Measurements from ENCODE around the gene C1QTNF8. TPM values are rescaled to one million over a fixed set of nuclear protein-coding genes. Genes with fewer than 3 reads are reported as not detected.

Gene C1QTNF8
- not detected for total RNA-seq

GRCh38 chr16:1096169-1097082 lies at the start of gene C1QTNF8:
TSS of gene C1QTNF8 (minus strand) at chr16:1096244. CDS start at chr16:1094922, 1,322 bp downstream.
- H3K36me3 ChIP-seq, result no peaks in the 10 kb centered on the region
- no peak for DNase-seq
- no peak within 1 kb of the TSS for H3K4me3 ChIP-seq
- no peaks in the 10 kb centered on the region for H3K9me3 ChIP-seq
- peaks cover 0 to 9% of the 10 kb centered on the region in 2 donors for H3K27me3 ChIP-seq
- peaks cover 0 to 19% (median 0%) of the 10 kb centered on the region in 4 donors for H3K4me1 ChIP-seq
- no peak within 1 kb of the TSS for H3K27ac ChIP-seq
- TF ChIP-seq POLR2A (IDR thresholded peaks at IDR 0.05) (no peak), CTCF (IDR thresholded peaks at IDR 0.05) (no peak)

- no peak overlapping the region for H3K27ac ChIP-seq
- no peaks in the 10 kb centered on the region for H3K27me3 ChIP-seq
- no peaks in the 10 kb centered on the region for H3K36me3 ChIP-seq
- no peak for DNase-seq
- TF ChIP-seq POLR2A (IDR thresholded peaks at IDR 0.05) (no peak), CTCF (IDR thresholded peaks at IDR 0.05) (no peak)
- H3K9me3 ChIP-seq, result no peaks in the 10 kb centered on the region
- no peaks in the 10 kb centered on the region for H3K4me1 ChIP-seq
- H3K4me3 ChIP-seq, result no peak overlapping the region
These were observed 49.5 kb upstream of the C1QTNF8 start for GRCh38 chr16:1145383-1146100.

GRCh38 chr16:1144476-1145382 lies 48.7 kb upstream of the C1QTNF8 start:
- TF ChIP-seq POLR2A (IDR thresholded peaks at IDR 0.05) (no peak), CTCF (IDR thresholded peaks at IDR 0.05) (no peak)
- Histone ChIP-seq H3K4me1 (no peaks in the 10 kb centered on the region), H3K27ac (no peak overlapping the region), H3K36me3 (no peaks in the 10 kb centered on the region), H3K4me3 (no peak overlapping the region), H3K9me3 (no peaks in the 10 kb centered on the region), H3K27me3 (no peaks in the 10 kb centered on the region)
- no peak for DNase-seq

GRCh38 chr16:1143761-1144450 lies 47.9 kb upstream of the C1QTNF8 start:
- Histone ChIP-seq H3K4me1 (no peaks in the 10 kb centered on the region), H3K4me3 (no peak overlapping the region), H3K27ac (no peak overlapping the region), H3K9me3 (no peaks in the 10 kb centered on the region), H3K27me3 (no peaks in the 10 kb centered on the region), H3K36me3 (no peaks in the 10 kb centered on the region)
- DNase-seq, result no peak
- TF ChIP-seq POLR2A (IDR thresholded peaks at IDR 0.05), result no peak
- no peak for TF ChIP-seq CTCF (IDR thresholded peaks at IDR 0.05)

GRCh38 chr16:1142911-1143310 lies 46.9 kb upstream of the C1QTNF8 start:
- H3K4me1 ChIP-seq, result no peaks in the 10 kb centered on the region
- H3K36me3 ChIP-seq, result no peaks in the 10 kb centered on the region
- no peaks in the 10 kb centered on the region for H3K27me3 ChIP-seq
- DNase-seq, result no peak
- no peak overlapping the region for H3K27ac ChIP-seq
- H3K4me3 ChIP-seq, result no peak overlapping the region
- TF ChIP-seq POLR2A (IDR thresholded peaks at IDR 0.05) (no peak), CTCF (IDR thresholded peaks at IDR 0.05) (no peak)
- no peaks in the 10 kb centered on the region for H3K9me3 ChIP-seq

Measured in Peyer's patch (tissue), 4 donors.